ENCODE results near the gene POMGNT2.

Gene POMGNT2
- 6.3 to 26.4 (median 15.6) reads per million in 17 experiments for total RNA-seq

- peak; percentile 89 to 96 (median 93) for DNase-seq
These were observed at the start of gene POMGNT2 for GRCh38 chr3:43105596-43106292. Gene POMGNT2, minus strand, starts transcription at chr3:43106079. Its CDS starts 24,648 bp downstream, at chr3:43081431.

- DNase-seq, result no peak
These were observed 49.1 kb upstream of the POMGNT2 start for GRCh38 chr3:43154980-43155379.

GRCh38 chr3:43153216-43154083 is 47.6 kb upstream of the POMGNT2 start:
- no peak for DNase-seq

GRCh38 chr3:43152649-43153048 is 46.8 kb upstream of the POMGNT2 start:
- DNase-seq, result no peak

- DNase-seq, result no peak
These were observed 42.2 kb upstream of the POMGNT2 start for GRCh38 chr3:43148033-43148432.

GRCh38 chr3:43146599-43146998 is 40.7 kb upstream of the POMGNT2 start:
- no peak for DNase-seq

- no peak for DNase-seq
These were observed 39.0 kb upstream of the POMGNT2 start for GRCh38 chr3:43144761-43145490.

GRCh38 chr3:43142472-43142871 is 36.6 kb upstream of the POMGNT2 start:
- no peak for DNase-seq

GRCh38 chr3:43138488-43139231 is 32.8 kb upstream of the POMGNT2 start:
- no peak for DNase-seq

- DNase-seq, result no peak
These were observed 27.2 kb upstream of the POMGNT2 start for GRCh38 chr3:43132870-43133636.

GRCh38 chr3:43132193-43132592 is 26.3 kb upstream of the POMGNT2 start:
- DNase-seq, result no peak

GRCh38 chr3:43128464-43128863 is 22.6 kb upstream of the POMGNT2 start:
- no peak for DNase-seq

- no peak for DNase-seq
These were observed 20.7 kb upstream of the POMGNT2 start for GRCh38 chr3:43126536-43126935.

- DNase-seq, result no peak
These were observed 18.0 kb upstream of the POMGNT2 start for GRCh38 chr3:43123895-43124294.

GRCh38 chr3:43120937-43121336 is 15.1 kb upstream of the POMGNT2 start:
- DNase-seq, result no peak

- DNase-seq, result no peak
These were observed 11.4 kb upstream of the POMGNT2 start for GRCh38 chr3:43117257-43117656.

- DNase-seq, result no peak
These were observed 7.8 kb upstream of the POMGNT2 start for GRCh38 chr3:43113671-43114070.

- no peak for DNase-seq
These were observed 382 bp upstream of the POMGNT2 start for GRCh38 chr3:43106293-43106628.

- peak in 2 of 4 experiments; percentile 2 to 13 for DNase-seq
These were observed 951 bp downstream of the POMGNT2 start for GRCh38 chr3:43104660-43105595.

GRCh38 chr3:43104039-43104438 is 1.8 kb downstream of the POMGNT2 start:
- no peak for DNase-seq

Measured in suppressor macrophage (primary cell).